GM23248 (cell line): Measurements from ENCODE around the gene SV2A. TPM values are rescaled to one million over a fixed set of nuclear protein-coding genes. Genes with fewer than 3 reads are reported as not detected.
A peak's percentile ranks its signal among the peaks of the same experiment; 100 is the strongest.

Source experiments
- DNase-seq: peaks from one replicate; pipeline ENCODE4 v3.0.0-alpha.2; 2015
- H2AFZ ChIP-seq: fragments of 200-600 bp; sonication (generic); 2 replicates; pipeline ENCODE4 v1.6.1; 2016; ENCODE audit warnings: antibody characterized with exemption
- H3F3A ChIP-seq: fragments of 200-600 bp; sonication (generic); 2 replicates; pipeline ENCODE4 v1.6.1; 2016; ENCODE audit warnings: mild to moderate bottlenecking, antibody characterized with exemption, mixed run types; ENCODE audit not compliant: insufficient read depth
- H3K27ac ChIP-seq: fragments of 200-600 bp; sonication (generic); 2 replicates; pipeline ENCODE4 v1.5.1; 2016; ENCODE audit warnings: mild to moderate bottlenecking
- H3K27me3 ChIP-seq: fragments of 200-600 bp; sonication (generic); replicated peaks from 2 replicates; pipeline ENCODE4 v1.6.1; 2016; ENCODE audit warnings: mild to moderate bottlenecking; ENCODE audit not compliant: insufficient read depth
- H3K36me3 ChIP-seq: fragments of 200-600 bp; sonication (generic); 2 replicates; pipeline ENCODE4 v1.6.1; 2016; ENCODE audit warnings: low read depth, mild to moderate bottlenecking
- H3K4me1 ChIP-seq: fragments of 200-600 bp; sonication (generic); 2 replicates; pipeline ENCODE4 v1.6.1; 2016; ENCODE audit warnings: mild to moderate bottlenecking; ENCODE audit not compliant: insufficient read depth
- H3K4me2 ChIP-seq: fragments of 200-600 bp; sonication (generic); one replicate; pipeline ENCODE4 v1.6.1; 2016; ENCODE audit warnings: mild to moderate bottlenecking; ENCODE audit not compliant: unreplicated experiment
- H3K4me3 ChIP-seq: fragments of 200-600 bp; sonication (generic); 2 replicates; pipeline ENCODE4 v1.5.1; 2016; ENCODE audit warnings: mild to moderate bottlenecking
- H3K79me2 ChIP-seq: fragments of 200-600 bp; sonication (generic); 2 replicates; pipeline ENCODE4 v1.6.1; 2016; ENCODE audit warnings: mild to moderate bottlenecking; ENCODE audit not compliant: insufficient read depth
- H3K9ac ChIP-seq: fragments of 200-600 bp; sonication (generic); 2 replicates; pipeline ENCODE4 v1.6.1; 2016; ENCODE audit warnings: mild to moderate bottlenecking
- H3K9me2 ChIP-seq: fragments of 200-600 bp; sonication (generic); 2 replicates; pipeline ENCODE4 v1.6.1; 2016; ENCODE audit warnings: mixed run types, mild to moderate bottlenecking, moderate library complexity; ENCODE audit not compliant: insufficient read depth
- H3K9me3 ChIP-seq: fragments of 200-600 bp; sonication (generic); one replicate; pipeline ENCODE4 v1.6.1; 2017; ENCODE audit warnings: low read depth
- H4K20me1 ChIP-seq: fragments of 200-600 bp; sonication (generic); 2 replicates; pipeline ENCODE4 v1.6.0; 2016; ENCODE audit not compliant: insufficient read depth
- EZH2 ChIP-seq: fragments of 200-600 bp; sonication (generic); IDR thresholded peaks from 2 replicates; pipeline ENCODE4 v1.6.1; 2018; ENCODE audit warnings: antibody characterized with exemption, mild to moderate bottlenecking; ENCODE audit not compliant: insufficient read depth, poor library complexity, severe bottlenecking
- EZH2phosphoT487 ChIP-seq: fragments of 200-600 bp; sonication (generic); IDR thresholded peaks from 2 replicates; pipeline ENCODE4 v1.6.1; 2018; ENCODE audit warnings: antibody characterized with exemption, moderate library complexity, mild to moderate bottlenecking, low read depth; ENCODE audit not compliant: insufficient read depth
- WGBS, 2 experiments: methylation state at CpG; one replicate each; pipeline ENCODE4 v1.1.6; 2015 to 2017; ENCODE audit warnings: low lambda C conversion rate in 2 of 2, low coverage in 1 of 2; ENCODE audit errors: missing lambda C conversion rate in 2 of 2; 5-methylcytosine and 5-hydroxymethylcytosine counted together
- in situ Hi-C: fragments of 300-500 bp; cut with MboI; formaldehyde crosslinking; loops from 2 replicates; pipeline ENCODE4 v1.15.0; 2020
- polyA plus RNA-seq: library from polyadenylated mRNA; unstranded; fragments of >200 nt; fragmentation: Nextera tagmentation; extraction: Ambion mirVana; gene quantifications from 2 replicates; pipeline ENCODE4 v1.2.1, GENCODE V29; 2016
- total RNA-seq: library from RNA; depleted of rRNA; stranded (reverse); fragments of >200 nt; shearing (Covaris generic); gene quantifications from 2 replicates; pipeline ENCODE4 v1.2.3, GENCODE V29; 2014

The SV2A gene
- total and polyA plus RNA-seq, 2 experiments from 2014 or later: 0.36 to 1.1 TPM

DNA sequence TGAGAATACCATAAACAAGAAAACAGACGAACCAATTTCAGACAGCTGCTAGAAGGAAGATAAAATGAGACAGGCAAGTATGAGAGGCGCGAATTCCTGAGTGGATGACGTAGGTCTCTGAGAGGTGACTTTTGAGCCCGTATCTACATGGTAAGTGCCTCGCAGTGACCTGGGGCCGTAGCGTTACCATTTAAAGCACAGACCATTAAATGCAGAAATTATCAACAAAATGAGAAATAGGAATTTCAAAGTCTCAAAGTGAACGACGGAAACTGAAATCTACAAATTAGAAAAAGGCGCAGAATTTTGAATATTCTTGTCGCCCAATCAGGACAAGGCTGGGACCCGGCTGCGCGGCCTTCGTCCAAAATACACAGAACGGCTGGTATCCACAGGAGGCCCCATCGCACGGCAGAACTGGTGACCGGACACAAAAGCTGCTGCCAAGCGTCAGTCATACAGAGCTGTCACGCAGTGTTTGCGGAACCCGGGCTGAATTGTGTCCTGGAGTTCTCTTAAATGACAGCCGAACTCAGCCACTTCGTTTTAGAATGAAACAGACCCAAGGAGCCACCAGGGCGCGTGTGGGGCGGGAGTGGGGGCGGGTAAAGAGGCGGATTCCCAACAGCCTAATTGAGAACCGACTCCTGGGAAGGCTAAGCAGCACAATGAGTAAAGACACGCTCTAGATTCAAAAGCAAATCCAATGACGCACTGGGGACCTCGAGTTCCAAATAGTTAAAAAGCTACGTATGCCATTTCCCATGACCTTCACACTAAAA lies 32.1 kb downstream of the SV2A start:
- WGBS, 2 experiments: 2% methylated on average over 35 to 36 of the region's 36 CpGs
- H3K27me3 ChIP-seq: no peaks in the 10 kb centered on the region
- DNase-seq: peak; percentile 94
- H3K4me2 ChIP-seq: peak overlapping the region; percentile 92
- peaks cover 28% of the 10 kb centered on the region for H3K79me2 ChIP-seq
- in situ Hi-C loops: no loop called here
- peaks cover 33% of the 10 kb centered on the region for H3F3A ChIP-seq
- TF ChIP-seq EZH2phosphoT487: no peak
- TF ChIP-seq EZH2: no peak
- H3K4me3 ChIP-seq: peak overlapping the region; percentile 81
- peaks cover 12% of the 10 kb centered on the region for H3K4me1 ChIP-seq
- H3K9ac ChIP-seq: peak overlapping the region; percentile 94
- H4K20me1 ChIP-seq: no peaks in the 10 kb centered on the region
- peak overlapping the region; percentile 21 for H2AFZ ChIP-seq
- H3K9me2 ChIP-seq: no peaks in the 10 kb centered on the region
- H3K36me3 ChIP-seq: no peaks in the 10 kb centered on the region
- peak overlapping the region; percentile 98 for H3K27ac ChIP-seq
- no peaks in the 10 kb centered on the region for H3K9me3 ChIP-seq

- H3K79me2 ChIP-seq: peaks cover 28% of the 10 kb centered on the region
- in situ Hi-C loops: no loop called here
- H3K27ac ChIP-seq: peak overlapping the region; percentile 98
- no peaks in the 10 kb centered on the region for H3K27me3 ChIP-seq
- peak; percentile 53 for DNase-seq
- peaks cover 12% of the 10 kb centered on the region for H3K4me1 ChIP-seq
- peaks cover 30% of the 10 kb centered on the region for H3F3A ChIP-seq
- no peaks in the 10 kb centered on the region for H4K20me1 ChIP-seq
- H3K36me3 ChIP-seq: no peaks in the 10 kb centered on the region
- peak overlapping the region; percentile 81 for H3K4me3 ChIP-seq
- H2AFZ ChIP-seq: peak overlapping the region; percentile 21
- no peaks in the 10 kb centered on the region for H3K9me3 ChIP-seq
- TF ChIP-seq EZH2phosphoT487: no peak
- no peak for TF ChIP-seq EZH2
- H3K4me2 ChIP-seq: peak overlapping the region; percentile 92
- H3K9me2 ChIP-seq: no peaks in the 10 kb centered on the region
- 4 to 9% methylated on average over 9 of the region's 9 CpGs for WGBS, 2 experiments
- H3K9ac ChIP-seq: peak overlapping the region; percentile 94
Measured at GRCh38 chr1:149884433-149885338, 33.0 kb downstream of the SV2A start.

DNA sequence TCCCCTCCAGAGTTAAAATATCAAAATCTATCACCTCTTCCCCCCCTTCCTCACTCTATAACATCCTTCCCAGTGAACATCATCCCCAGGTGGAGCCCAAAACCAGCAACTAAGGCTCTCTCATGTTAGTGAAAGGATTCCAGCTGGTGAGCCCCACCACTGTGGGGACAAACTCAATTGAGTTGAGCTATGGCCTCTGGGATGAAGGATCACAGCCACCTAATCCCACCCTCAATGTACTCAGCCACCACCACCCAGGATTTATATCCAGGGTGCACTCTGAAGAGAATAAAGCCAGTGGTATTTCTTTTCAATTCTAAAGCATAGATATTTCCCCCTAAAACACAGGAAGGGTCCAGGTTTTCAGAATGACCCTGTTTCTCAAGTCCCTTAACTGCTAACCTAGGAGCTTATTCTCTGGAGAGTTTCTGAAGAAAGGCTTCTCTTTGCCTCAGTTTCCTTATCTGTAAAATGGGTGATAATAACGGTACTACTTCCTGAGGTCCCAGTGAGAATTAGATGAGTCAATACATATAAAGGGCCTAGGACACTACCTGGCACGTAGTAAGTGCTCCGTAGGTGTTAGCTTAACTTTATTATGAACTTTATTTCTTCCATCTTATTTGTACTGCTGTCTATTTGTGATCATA lies 33.9 kb downstream of the SV2A start:
- Histone ChIP-seq H3K9me3 (no peaks in the 10 kb centered on the region), H3K4me3 (peak overlapping the region; percentile 81), H3K79me2 (peaks cover 28% of the 10 kb centered on the region), H3K9me2 (no peaks in the 10 kb centered on the region), H2AFZ (no peak overlapping the region), H4K20me1 (no peaks in the 10 kb centered on the region), H3K9ac (peak overlapping the region; percentile 94; the same call in 1 of the 2 replicates), H3K4me2 (peak overlapping the region; percentile 92), H3K27ac (no peak overlapping the region), H3F3A (peaks cover 23% of the 10 kb centered on the region), H3K27me3 (no peaks in the 10 kb centered on the region), H3K36me3 (no peaks in the 10 kb centered on the region), H3K4me1 (peaks cover 12% of the 10 kb centered on the region)
- in situ Hi-C loops: no loop called here
- no peak for TF ChIP-seq EZH2
- TF ChIP-seq EZH2phosphoT487: no peak
- 93 to 99% methylated on average over 3 of the region's 3 CpGs for WGBS, 2 experiments
- no peak for DNase-seq

DNA sequence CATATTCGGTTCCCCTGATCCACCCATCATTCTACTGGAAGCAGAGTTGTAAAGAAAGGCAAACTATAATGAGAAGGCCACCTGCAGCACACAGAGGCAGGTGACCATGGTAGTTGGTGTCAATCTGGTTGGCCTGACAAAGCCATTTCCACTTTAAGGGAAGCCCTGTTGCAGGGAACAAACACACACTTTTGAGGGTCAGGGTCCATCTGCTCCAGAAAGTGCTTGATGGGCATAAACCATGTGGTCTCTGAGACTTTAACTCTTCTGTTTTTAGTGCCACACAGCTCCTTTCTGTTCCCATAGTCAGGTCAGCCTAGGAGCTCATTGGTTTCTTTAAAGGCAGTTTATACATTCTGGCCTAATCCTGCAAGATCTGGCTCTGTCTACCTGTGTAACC lies 35.8 kb downstream of the SV2A start:
- no peak for DNase-seq
- 87 to 89% methylated on average over 1 of the region's 1 CpG for WGBS, 2 experiments
- Histone ChIP-seq H3K9me3 (no peaks in the 10 kb centered on the region), H3K4me2 (no peak overlapping the region), H3K9ac (no peak overlapping the region), H3K27ac (no peak overlapping the region), H3K9me2 (no peaks in the 10 kb centered on the region), H3K4me1 (peaks cover 12% of the 10 kb centered on the region), H3K36me3 (no peaks in the 10 kb centered on the region), H3K4me3 (no peak overlapping the region), H3F3A (peaks cover 16% of the 10 kb centered on the region), H2AFZ (no peak overlapping the region), H3K79me2 (peaks cover 28% of the 10 kb centered on the region), H4K20me1 (no peaks in the 10 kb centered on the region), H3K27me3 (no peaks in the 10 kb centered on the region)
- no peak for TF ChIP-seq EZH2
- TF ChIP-seq EZH2phosphoT487: no peak
- in situ Hi-C loops: no loop called here
